GM12873 (cell line): Measurements from ENCODE around the gene FKBP5.

Experiments
- TF ChIP-seq, protein P1 (sequence below): IDR thresholded peaks from 2 replicates; pipeline ENCODE4 v1.5.1; 2012; ENCODE audit warnings: low read depth, mild to moderate bottlenecking, moderate library complexity, low read length, control low read depth; ENCODE audit not compliant: insufficient read depth; ENCODE audit errors: missing control alignments

The FKBP5 gene

GRCh38 chr6:35633579-35634089, 55.1 kb downstream of the FKBP5 start:
- TF ChIP-seq, protein P1, sequence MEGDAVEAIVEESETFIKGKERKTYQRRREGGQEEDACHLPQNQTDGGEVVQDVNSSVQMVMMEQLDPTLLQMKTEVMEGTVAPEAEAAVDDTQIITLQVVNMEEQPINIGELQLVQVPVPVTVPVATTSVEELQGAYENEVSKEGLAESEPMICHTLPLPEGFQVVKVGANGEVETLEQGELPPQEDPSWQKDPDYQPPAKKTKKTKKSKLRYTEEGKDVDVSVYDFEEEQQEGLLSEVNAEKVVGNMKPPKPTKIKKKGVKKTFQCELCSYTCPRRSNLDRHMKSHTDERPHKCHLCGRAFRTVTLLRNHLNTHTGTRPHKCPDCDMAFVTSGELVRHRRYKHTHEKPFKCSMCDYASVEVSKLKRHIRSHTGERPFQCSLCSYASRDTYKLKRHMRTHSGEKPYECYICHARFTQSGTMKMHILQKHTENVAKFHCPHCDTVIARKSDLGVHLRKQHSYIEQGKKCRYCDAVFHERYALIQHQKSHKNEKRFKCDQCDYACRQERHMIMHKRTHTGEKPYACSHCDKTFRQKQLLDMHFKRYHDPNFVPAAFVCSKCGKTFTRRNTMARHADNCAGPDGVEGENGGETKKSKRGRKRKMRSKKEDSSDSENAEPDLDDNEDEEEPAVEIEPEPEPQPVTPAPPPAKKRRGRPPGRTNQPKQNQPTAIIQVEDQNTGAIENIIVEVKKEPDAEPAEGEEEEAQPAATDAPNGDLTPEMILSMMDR = no peak

- TF ChIP-seq, protein P1 = no peak
These were observed 58.8 kb downstream of the FKBP5 start for GRCh38 chr6:35629876-35630378.

DNA sequence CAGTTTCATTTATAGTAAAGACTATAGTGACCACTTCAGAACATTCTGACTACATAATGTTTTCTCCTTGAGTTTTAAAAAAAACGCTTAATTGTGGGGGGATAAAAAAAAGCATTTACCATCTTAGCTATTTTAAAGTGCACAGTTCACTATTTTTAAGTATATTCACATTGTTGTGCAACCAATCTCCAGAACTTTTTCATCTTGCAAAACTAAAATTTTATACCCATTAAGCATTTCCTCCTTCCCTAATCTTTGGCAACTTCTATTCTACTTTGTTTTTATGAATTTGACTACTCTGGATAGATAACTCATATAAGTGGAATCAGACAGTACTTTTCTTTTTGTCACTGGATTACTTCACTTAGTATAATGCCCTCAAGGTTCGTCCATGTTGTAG, 62.3 kb downstream of the FKBP5 start:
- TF ChIP-seq, protein P1 = no peak

GRCh38 chr6:35624341-35625070, 64.2 kb downstream of the FKBP5 start:
- TF ChIP-seq, protein P1 = peak; percentile 36

DNA sequence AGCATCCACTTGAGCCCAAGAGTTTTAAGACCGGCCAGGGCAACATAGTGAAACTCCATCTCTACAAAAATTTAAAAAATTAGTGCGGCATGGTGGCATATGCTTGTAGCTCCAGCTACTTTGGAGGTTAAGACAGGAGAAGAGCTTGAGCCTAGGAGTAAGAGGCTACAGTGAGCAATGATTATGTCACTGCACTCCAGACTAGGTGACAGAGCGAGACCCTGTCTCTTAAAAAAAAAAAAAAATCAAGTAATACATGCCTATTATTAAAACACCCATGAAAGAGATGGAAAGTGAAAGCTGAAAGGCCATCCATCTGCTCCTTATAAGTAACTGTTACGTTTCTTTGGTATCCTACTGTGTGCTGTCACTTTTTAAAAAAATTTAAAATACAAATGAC, 66.4 kb downstream of the FKBP5 start:
- TF ChIP-seq, protein P1 = no peak

DNA sequence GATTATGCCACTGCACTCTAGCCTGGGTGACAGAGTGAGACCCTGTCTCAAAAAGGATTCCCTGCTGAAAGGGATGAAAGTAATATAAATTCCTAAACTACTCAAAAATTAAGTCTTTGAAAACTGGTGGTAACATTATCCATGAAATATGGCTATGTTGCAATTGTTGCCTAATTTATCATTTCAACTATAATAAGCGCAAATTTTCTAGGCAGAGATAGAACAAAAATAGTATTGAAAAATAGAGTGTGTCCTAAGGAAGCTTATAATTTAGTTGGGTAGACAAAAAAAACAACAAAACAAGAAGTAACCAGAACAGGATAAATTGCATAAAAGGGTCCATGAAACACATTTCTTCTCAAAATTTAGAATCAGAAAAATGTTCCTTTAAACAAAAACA, 68.0 kb downstream of the FKBP5 start:
- TF ChIP-seq, protein P1 = no peak

- TF ChIP-seq, protein P1 = no peak
These were observed 75.0 kb downstream of the FKBP5 start for GRCh38 chr6:35613762-35614161.
